HepG2 (cell line): Measurements from ENCODE around the gene SDK2. TPM values are rescaled to one million over a fixed set of nuclear protein-coding genes. Genes with fewer than 3 reads are reported as not detected.

Experiments used
- CBX5 ChIP-seq: sonication (generic); formaldehyde crosslinking; IDR thresholded peaks from 2 replicates; pipeline ENCODE4 v1.4.0; 2020; ENCODE audit warnings: missing genetic modification reagents, borderline replicate concordance
- CEBPG ChIP-seq: IDR thresholded peaks from 2 replicates; pipeline ENCODE4 v1.6.1; 2016
- CENPT ChIP-seq: sonication (generic); formaldehyde crosslinking; IDR thresholded peaks from 2 replicates; pipeline ENCODE4 v1.8.0; 2022; ENCODE audit warnings: low read depth, mild to moderate bottlenecking, moderate library complexity, missing genetic modification reagents
- EEA1 ChIP-seq: sonication (generic); formaldehyde crosslinking; IDR thresholded peaks from 2 replicates; pipeline ENCODE4 v1.5.1; 2020; ENCODE audit warnings: mild to moderate bottlenecking, missing genetic modification reagents, borderline replicate concordance
- HHEX ChIP-seq: IDR thresholded peaks from 2 replicates; pipeline ENCODE4 v1.6.1; 2016; ENCODE audit warnings: control low read depth
- HNF4G ChIP-seq, 2 experiments: sonication (generic) in 1 of 2; formaldehyde crosslinking in 1 of 2; IDR thresholded peaks; 2 replicates each; pipeline versions ENCODE4 v1.4.0 to v1.6.1; 2011 to 2020; ENCODE audit warnings: borderline replicate concordance in 2 of 2, low read depth in 2 of 2, mild to moderate bottlenecking in 2 of 2, low read length in 1 of 2, missing genetic modification reagents in 1 of 2, moderate library complexity in 1 of 2
- NFIC ChIP-seq: IDR thresholded peaks from 2 replicates; pipeline ENCODE4 v1.6.1; 2012; ENCODE audit warnings: mild to moderate bottlenecking, low read length, inconsistent platforms
- NFRKB ChIP-seq: fragments of 450-650 bp; IDR thresholded peaks from 2 replicates; pipeline ENCODE4 v1.6.1; 2017
- PCBP1 ChIP-seq: fragments of 200-400 bp; formaldehyde crosslinking; IDR thresholded peaks from 2 replicates; pipeline ENCODE4 v1.6.1; 2017; ENCODE audit warnings: mild to moderate bottlenecking, low read depth, low read length, borderline replicate concordance
- RORA ChIP-seq: sonication (generic); formaldehyde crosslinking; IDR thresholded peaks from 2 replicates; pipeline ENCODE4 v1.5.0; 2020; ENCODE audit warnings: mild to moderate bottlenecking, missing genetic modification reagents, moderate library complexity
- SRY ChIP-seq: sonication (generic); formaldehyde crosslinking; IDR thresholded peaks from 2 replicates; pipeline ENCODE4 v1.8.0; 2022; ENCODE audit warnings: mild to moderate bottlenecking, missing genetic modification reagents
- TP53 ChIP-seq: sonication (generic); formaldehyde crosslinking; conservative IDR thresholded peaks from 2 replicates; pipeline ENCODE4 v1.4.0; 2020; ENCODE audit warnings: missing genetic modification reagents
- ZKSCAN8 ChIP-seq: IDR thresholded peaks from 2 replicates; pipeline ENCODE4 v1.6.1; 2016; ENCODE audit warnings: borderline replicate concordance, missing genetic modification reagents, missing compliant biosample characterization
- ZNF224 ChIP-seq: sonication (generic); formaldehyde crosslinking; IDR thresholded peaks from 2 replicates; pipeline ENCODE4 v1.5.0; 2020; ENCODE audit warnings: mild to moderate bottlenecking, missing genetic modification reagents
- ZNF225 ChIP-seq: sonication (generic); formaldehyde crosslinking; IDR thresholded peaks from 2 replicates; pipeline ENCODE4 v1.4.0; 2020; ENCODE audit warnings: mild to moderate bottlenecking, missing genetic modification reagents
- ZNF354B ChIP-seq: sonication (generic); formaldehyde crosslinking; IDR thresholded peaks from 2 replicates; pipeline ENCODE4 v1.8.0; 2022; ENCODE audit warnings: mild to moderate bottlenecking, missing genetic modification reagents
- ZNF44 ChIP-seq: sonication (generic); formaldehyde crosslinking; IDR thresholded peaks from 2 replicates; pipeline ENCODE4 v1.5.1; 2020; ENCODE audit warnings: mild to moderate bottlenecking, missing genetic modification reagents
- ZNF562 ChIP-seq: sonication (generic); formaldehyde crosslinking; IDR thresholded peaks from 2 replicates; pipeline ENCODE4 v1.8.0; 2022; ENCODE audit warnings: missing genetic modification reagents, borderline replicate concordance
- polyA plus RNA-seq, 8 experiments: library from polyadenylated mRNA; depleted of rRNA in 3 of 8; stranded (reverse) in 7 of 8; unstranded in 1 of 8; fragments of >200 nt; fragmentation: Illumina TruSeq in 4 of 8; extraction: Trizol in 4 of 8; gene quantifications; 2 replicates each; pipeline versions ENCODE4 v1.2.1 to v1.2.3, GENCODE V29; 2011 to 2016; ENCODE audit warnings: low read depth in 4 of 8, missing spikeins in 1 of 8, mixed read lengths in 1 of 8; ENCODE audit not compliant: insufficient read depth in 1 of 8
- total RNA-seq, 5 experiments: library from RNA; depleted of rRNA; stranded (reverse); fragments of >200 nt; fragmentation: Illumina TruSeq; extraction: Trizol; gene quantifications; 2 replicates each; pipeline ENCODE4 v1.2.3, GENCODE V29; 2016; ENCODE audit warnings: low read depth in 1 of 5
- TF ChIP-seq, protein P1 (sequence below): sonication (generic); formaldehyde crosslinking; IDR thresholded peaks from 2 replicates; pipeline ENCODE4 v1.4.0; 2020; ENCODE audit warnings: missing genetic modification reagents, mild to moderate bottlenecking, borderline replicate concordance
- TF ChIP-seq, protein P2 (sequence below): sonication (generic); formaldehyde crosslinking; IDR thresholded peaks from 2 replicates; pipeline ENCODE4 v1.4.0; 2020; ENCODE audit warnings: missing genetic modification reagents, borderline replicate concordance
- TF ChIP-seq, protein P3 (sequence below): sonication (generic); formaldehyde crosslinking; IDR thresholded peaks from 2 replicates; pipeline ENCODE4 v1.8.1; 2023; ENCODE audit warnings: mild to moderate bottlenecking, missing genetic modification reagents, borderline replicate concordance

SDK2 gene
- total and polyA plus RNA-seq, 2 of the 13 experiments (the other 11 are each of a cell fraction or from before 2014, with no cell fraction given), result not detected

DNA sequence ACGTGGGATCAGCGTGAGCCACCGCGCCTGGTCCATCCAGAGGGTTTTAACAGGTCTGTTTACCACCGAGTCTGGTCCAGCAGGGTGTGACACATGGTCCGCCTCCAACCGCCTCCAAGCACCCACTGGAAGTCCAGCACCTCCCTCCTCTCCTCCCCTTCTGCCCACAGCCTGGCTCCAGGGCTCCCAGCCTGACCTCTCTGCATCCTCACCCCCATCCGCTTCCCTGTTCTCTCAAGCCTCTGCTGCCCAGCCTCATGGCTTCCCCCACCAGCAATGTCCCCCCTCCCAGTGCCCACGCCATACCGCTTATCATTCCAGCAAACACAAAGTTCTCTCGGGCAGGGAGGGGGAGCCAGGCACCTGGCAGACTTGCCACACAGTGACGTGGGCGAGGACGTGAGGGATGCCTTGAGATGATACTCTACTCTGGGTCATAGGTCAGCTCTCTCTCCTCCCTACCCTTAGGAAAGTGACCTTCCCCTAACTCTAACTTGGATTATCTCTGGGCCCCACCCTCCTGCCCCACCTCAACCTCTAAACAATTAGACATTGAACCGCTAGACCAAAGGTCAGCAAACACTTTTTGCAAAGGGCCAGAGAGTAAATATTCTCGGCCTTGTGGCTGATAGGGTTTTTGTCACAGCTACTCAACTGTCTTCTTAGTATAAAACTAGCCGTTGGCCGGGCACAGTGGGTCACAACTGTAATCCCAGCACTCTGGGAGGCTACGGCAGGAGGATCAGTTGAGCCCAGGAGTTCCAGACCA, 355.5 kb downstream of the SDK2 start (continued):
- TF ChIP-seq, protein P1, sequence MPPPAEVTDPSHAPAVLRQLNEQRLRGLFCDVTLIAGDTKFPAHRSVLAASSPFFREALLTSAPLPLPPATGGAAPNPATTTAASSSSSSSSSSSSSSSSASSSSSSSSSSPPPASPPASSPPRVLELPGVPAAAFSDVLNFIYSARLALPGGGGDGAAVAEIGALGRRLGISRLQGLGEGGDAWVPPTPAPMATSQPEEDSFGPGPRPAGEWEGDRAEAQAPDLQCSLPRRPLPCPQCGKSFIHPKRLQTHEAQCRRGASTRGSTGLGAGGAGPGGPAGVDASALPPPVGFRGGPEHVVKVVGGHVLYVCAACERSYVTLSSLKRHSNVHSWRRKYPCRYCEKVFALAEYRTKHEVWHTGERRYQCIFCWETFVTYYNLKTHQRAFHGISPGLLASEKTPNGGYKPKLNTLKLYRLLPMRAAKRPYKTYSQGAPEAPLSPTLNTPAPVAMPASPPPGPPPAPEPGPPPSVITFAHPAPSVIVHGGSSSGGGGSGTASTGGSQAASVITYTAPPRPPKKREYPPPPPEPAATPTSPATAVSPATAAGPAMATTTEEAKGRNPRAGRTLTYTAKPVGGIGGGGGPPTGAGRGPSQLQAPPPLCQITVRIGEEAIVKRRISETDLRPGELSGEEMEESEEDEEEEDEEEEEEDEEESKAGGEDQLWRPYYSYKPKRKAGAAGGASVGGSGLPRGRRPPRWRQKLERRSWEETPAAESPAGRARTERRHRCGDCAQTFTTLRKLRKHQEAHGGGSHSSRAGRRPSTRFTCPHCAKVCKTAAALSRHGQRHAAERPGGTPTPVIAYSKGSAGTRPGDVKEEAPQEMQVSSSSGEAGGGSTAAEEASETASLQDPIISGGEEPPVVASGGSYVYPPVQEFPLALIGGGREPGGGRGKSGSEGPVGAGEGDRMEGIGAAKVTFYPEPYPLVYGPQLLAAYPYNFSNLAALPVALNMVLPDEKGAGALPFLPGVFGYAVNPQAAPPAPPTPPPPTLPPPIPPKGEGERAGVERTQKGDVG (CRISPR knock-in tag), result peak; percentile 93
- TF ChIP-seq ZNF354B (no peak), TP53 (no peak), NFRKB (no peak), ZNF562 (CRISPR knock-in tag) (no peak), NFIC (no peak), ZNF224 (CRISPR knock-in tag) (no peak), HHEX (CRISPR knock-in tag) (peak; percentile 79), EEA1 (CRISPR knock-in tag) (peak; percentile 77; the same call in 1 of the 2 replicates), PCBP1 (0 out of 2 replicates have a peak, but pooled peaks have one; percentile 55), RORA (CRISPR knock-in tag) (no peak), CBX5 (CRISPR knock-in tag) (peak; percentile 85; the same call in 1 of the 2 replicates), CEBPG (CRISPR knock-in tag) (peak; percentile 46; the same call in 1 of the 2 replicates), CENPT (CRISPR knock-in tag) (no peak), SRY (CRISPR knock-in tag) (0 out of 2 replicates have a peak, but pooled peaks have one; percentile 12), ZNF225 (CRISPR knock-in tag) (no peak), HNF4G (IDR thresholded peaks at IDR 0.05; ENCODE audit: borderline replicate concordance, low read depth, low read length) (peak; percentile 99), HNF4G (CRISPR knock-in tag; IDR thresholded peaks at IDR 0.05; ENCODE audit: borderline replicate concordance, low read depth) (peak; percentile 98), ZNF44 (CRISPR knock-in tag) (peak; percentile 87; the same call in 1 of the 2 replicates), ZKSCAN8 (CRISPR knock-in tag) (peak; percentile 84; the same call in 1 of the 2 replicates)
- TF ChIP-seq, protein P2, sequence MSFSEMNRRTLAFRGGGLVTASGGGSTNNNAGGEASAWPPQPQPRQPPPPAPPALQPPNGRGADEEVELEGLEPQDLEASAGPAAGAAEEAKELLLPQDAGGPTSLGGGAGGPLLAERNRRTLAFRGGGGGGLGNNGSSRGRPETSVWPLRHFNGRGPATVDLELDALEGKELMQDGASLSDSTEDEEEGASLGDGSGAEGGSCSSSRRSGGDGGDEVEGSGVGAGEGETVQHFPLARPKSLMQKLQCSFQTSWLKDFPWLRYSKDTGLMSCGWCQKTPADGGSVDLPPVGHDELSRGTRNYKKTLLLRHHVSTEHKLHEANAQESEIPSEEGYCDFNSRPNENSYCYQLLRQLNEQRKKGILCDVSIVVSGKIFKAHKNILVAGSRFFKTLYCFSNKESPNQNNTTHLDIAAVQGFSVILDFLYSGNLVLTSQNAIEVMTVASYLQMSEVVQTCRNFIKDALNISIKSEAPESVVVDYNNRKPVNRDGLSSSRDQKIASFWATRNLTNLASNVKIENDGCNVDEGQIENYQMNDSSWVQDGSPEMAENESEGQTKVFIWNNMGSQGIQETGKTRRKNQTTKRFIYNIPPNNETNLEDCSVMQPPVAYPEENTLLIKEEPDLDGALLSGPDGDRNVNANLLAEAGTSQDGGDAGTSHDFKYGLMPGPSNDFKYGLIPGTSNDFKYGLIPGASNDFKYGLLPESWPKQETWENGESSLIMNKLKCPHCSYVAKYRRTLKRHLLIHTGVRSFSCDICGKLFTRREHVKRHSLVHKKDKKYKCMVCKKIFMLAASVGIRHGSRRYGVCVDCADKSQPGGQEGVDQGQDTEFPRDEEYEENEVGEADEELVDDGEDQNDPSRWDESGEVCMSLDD (CRISPR knock-in tag), result no peak
- TF ChIP-seq, protein P3, sequence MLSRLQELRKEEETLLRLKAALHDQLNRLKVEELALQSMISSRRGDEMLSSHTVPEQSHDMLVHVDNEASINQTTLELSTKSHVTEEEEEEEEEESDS, result 0 out of 2 replicates have a peak, but pooled peaks have one; percentile 21
